ENCODE results near the gene AUTS2.

GRCh38 chr7:70833726-70834125, 1235.5 kb downstream of the AUTS2 start:
- TF ChIP-seq POLR2A (IDR thresholded peaks at IDR 0.05): no peak
- TF ChIP-seq, protein P1, sequence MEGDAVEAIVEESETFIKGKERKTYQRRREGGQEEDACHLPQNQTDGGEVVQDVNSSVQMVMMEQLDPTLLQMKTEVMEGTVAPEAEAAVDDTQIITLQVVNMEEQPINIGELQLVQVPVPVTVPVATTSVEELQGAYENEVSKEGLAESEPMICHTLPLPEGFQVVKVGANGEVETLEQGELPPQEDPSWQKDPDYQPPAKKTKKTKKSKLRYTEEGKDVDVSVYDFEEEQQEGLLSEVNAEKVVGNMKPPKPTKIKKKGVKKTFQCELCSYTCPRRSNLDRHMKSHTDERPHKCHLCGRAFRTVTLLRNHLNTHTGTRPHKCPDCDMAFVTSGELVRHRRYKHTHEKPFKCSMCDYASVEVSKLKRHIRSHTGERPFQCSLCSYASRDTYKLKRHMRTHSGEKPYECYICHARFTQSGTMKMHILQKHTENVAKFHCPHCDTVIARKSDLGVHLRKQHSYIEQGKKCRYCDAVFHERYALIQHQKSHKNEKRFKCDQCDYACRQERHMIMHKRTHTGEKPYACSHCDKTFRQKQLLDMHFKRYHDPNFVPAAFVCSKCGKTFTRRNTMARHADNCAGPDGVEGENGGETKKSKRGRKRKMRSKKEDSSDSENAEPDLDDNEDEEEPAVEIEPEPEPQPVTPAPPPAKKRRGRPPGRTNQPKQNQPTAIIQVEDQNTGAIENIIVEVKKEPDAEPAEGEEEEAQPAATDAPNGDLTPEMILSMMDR (IDR thresholded peaks at IDR 0.05 in 8 of 11, conservative IDR thresholded peaks at IDR 0.05 in 3 of 11): no peak

Measured in spleen (tissue), 7 donors.